GM21515 (cell line): ENCODE measurements around the gene EIF2S1.
"Not testable (repeated sequence)": the region's sequence is repeated elsewhere in the genome, so short reads cannot be mapped to it uniquely, and the experiment has no call there.

Source experiments
- ATAC-seq: cut with Tn5 transposase; IDR thresholded peaks from one replicate; pipeline ENCODE4 v1.9.1; 2021; ENCODE audit not compliant: unreplicated experiment

Gene EIF2S1

DNA sequence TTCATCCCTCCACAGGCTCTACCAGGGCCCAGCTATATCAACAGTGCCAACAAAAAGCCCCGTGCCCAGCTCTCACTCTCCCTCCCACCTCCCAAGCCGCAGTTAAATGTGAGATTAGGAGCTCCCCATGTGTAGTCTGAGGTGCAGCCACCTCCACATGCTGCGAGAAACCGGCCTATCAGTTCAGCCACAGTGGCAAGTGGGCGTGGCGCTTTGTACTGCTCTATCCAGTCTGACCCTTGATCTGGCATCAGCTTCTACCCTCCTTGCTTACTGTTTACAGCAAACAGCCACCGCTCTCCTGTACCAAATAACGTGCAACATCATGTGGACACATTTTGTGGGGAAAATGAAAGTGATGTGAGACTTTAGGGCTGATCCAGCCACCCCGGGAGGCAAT is 50.2 kb downstream of the EIF2S1 start:
- ATAC-seq: no peak

DNA sequence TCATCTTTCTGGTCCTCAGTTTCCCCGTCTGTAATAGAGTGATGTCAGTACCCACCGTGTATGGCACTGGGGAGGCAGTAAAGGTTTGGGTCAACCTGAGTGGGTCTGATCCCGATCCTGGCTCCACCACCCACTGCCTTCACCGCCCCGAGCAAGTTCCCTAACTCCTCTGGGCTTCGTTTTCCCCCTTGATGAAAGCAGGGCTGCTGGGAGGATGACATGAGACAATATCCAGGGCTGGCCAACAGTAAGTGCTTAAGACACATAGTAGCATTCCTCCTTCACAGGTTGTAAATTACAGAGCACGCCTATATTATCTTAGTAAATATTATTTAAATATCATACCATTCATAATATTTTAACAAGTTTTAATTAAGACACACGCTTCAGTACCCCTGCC is 51.2 kb downstream of the EIF2S1 start:
- no peak for ATAC-seq

DNA sequence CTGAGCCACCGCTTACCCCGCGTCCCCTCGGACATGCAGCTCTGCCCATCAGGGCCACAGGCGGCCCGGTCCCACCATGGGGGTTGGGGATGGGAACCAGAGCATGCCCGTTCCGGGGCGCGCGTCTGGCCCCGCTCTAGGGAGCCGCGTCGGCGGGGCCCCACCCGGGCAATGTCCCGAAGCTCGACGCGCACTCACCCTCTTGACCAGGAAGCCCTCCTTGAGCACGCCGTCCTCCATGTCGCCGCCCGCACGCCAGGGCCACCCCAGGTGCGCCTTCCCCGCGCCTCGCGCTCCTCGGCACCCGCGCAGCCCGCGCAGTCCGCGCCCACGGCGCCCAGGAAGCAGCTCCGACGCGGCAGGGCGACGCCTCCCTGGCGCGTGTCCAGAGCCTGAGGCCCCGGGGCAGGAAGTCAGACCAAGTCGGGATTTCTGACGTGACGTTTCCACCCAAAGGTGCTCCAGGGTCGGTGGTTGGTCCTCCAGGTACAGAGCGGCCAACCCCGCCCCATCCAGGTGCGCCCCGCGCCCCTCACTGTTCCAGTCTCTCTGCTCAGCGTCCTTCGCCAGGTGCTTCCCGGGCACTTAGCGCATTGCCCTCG is 51.8 kb downstream of the EIF2S1 start, which contains the start of gene PLEK2:
Gene PLEK2, minus strand, starts transcription at position 346 of the 602 bp plus-strand sequence. Its CDS starts 106 bp downstream, at position 240.
- no peak for ATAC-seq

DNA sequence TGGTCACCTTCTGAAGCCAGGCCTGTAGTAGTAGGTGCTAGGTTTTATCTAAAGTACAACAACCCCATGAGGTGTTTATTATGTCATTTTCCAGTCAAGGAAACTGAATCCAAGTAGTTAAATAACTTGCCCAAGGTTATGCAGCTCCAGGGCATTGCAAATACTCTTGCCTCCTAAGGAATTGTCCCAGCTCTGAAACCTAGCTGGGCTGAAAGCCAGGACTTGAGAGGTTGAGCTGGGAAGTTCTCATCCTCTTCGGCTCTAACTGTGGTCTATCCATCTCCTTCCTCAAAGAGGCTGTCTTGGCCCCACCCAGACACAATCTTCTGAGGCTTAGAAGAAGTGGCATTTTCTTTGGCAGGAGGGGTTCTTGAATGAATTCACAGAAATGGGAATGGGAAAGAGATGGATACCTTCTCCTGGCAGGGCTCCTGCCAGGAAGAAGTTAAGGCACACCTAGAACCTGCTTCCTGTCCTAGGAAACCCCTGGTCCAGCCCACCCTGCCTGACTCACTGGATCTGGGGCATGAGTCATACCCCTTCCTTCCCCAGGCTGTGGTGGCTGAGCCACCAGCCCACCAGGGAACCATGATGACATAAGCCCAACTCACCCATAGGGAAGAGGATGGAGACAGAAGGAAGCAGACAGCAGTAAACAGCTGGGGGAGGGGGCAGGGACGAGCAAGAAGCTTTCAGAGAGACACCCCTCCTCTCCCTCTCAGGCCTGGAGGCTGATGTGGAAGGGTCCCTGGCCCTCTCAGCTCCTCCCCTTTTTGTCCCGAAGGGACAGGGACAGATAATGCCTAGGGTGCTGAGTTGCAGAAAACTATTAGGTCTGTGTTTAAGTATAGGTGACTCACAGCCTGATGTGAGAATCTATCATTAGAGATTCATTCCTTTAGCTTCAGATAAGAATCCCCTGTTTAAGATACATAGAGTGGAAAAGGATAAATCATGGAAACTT is 54.0 kb downstream of the EIF2S1 start:
- ATAC-seq: no peak

DNA sequence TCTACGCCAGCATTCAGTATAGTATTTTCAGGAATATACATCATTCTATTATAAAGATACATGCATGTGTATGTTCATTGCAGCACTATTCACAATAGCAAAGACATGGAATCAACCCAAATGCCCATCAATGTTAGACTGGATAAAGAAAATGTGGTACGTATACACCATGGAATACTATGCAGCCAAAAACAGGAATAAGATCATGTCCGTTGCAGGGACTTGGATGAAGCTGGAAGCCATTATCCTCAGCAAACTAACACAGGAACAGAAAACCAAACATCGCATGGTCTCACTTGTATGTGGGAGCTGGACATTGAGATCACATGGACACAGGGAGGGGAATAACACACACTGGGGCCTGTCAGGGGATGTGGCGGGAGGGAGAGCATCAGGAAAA is 55.5 kb downstream of the EIF2S1 start:
- ATAC-seq: not testable (repeated sequence)

DNA sequence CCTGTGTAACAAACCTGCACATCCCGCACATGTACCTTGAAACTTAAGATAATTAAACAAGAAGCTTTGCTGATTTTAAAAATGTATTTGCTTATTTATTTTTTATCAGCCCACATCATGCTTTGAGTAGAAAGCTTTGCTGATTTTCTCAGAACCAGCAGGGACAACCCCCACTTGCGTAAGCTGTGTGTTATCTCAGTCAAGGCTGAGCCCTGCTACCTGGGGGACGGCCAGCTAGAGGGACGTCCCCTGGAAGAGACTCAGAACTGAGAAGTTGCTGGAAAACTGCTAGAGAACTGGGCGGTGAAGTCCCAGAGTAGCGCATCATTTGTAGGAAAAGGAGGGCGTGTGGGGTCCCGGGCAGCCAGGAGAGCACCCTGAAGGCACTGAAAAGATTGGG is 56.0 kb downstream of the EIF2S1 start:
- no peak for ATAC-seq

DNA sequence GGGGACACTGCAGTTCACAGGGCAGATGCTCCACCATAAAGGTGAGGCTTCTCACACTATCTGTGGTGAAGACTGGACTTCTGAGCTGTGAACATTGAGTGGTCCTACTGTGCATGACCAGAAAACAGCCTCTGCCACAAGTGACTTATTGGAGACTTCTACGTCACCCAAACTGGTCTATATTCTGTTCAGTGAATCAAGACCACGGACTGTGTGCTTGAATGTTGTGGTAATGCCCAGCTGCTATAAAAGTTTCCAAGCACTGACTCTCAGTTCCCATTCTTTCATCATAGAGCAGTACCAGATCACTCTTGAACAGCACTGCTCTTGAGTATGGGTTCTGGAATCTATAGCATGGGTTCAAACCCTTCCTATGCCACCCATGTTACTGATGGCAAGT is 56.7 kb downstream of the EIF2S1 start:
- no peak for ATAC-seq

DNA sequence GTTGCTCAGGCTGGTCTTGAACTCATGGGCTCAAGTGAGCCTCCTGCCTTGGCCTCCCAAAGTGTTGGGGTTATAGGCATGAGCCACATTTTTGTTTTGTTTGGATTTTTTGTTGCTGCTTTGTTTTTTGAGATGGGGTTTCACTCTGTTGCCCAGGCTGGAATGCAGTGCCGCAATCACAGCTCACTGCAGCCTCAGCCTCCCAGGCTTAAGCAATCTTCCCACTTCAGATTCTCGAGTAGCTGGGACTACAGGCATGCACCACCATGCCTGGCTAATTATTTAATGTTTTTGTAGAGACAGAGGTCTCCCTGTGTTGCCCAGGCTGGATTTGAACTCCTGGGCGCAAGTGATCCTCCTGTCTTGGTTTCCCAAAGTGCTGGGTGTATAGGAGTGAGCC is 57.5 kb downstream of the EIF2S1 start:
- no peak for ATAC-seq

DNA sequence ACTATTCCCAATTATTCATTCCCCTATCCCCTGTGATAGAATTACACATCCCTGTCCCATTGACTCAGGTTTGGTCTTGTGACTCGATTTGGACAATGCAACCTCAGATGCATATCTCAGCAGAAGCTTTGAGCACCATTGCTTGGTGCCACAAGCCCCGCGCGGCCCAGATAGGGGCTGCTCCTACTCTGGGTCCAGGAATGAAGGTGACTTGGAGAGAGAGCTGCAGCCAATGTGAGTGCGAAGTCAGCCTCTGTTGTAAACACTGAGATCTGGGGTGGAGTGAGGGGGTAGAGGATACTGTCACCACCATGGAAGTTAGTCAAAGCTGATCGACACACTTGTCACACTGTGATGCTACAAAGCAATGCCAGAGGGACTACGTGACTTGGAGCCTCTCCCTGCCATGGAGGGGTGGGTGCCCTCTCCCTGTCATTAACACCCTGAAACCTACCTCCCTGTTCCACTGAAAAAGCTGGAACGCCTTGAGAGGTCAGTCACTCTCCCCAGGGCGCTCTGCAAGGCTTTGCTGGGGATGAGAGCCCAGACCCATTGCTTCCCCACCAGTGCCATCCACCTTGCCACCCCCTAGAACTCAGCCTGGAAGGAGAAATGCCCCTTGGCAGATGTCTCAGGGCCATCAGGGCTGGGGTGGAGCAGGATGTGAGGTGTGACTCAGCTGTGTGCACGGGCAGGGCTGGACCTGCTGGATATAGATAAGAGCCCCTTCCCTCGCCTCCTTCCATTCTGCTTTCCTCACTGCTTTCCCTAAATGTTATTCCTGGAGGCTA is 58.5 kb downstream of the EIF2S1 start:
- ATAC-seq: no peak

DNA sequence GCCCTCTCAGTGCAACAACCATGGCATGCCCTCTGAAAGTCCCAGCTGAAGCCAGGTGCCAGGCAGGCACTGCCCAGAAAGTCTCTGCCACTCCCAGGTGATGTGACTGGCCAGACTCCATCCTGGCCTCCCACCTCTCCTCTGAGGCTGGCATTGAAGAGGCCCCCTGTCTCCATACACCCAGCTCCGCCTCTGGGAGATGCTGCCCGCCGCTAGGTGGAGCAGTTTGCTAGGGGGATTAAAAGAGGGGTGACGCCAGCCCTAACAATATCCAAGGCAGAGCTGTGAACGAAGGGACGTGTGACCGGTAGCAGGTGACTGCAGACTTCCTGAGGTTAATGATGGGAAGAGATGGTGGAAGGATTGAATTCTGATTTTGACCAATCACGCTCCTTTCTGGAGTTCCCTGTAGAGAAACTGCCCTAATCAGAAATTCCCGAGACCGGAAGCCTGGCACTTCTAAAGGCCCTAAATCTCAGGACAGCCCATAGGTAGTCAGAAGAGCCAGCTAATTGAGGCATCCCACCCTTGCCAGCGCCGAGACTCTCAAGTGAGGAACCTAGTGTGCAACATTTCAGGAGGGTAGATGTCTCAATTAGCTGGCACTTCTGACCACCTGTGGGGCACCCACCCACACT is 60.1 kb downstream of the EIF2S1 start:
- no peak for ATAC-seq

DNA sequence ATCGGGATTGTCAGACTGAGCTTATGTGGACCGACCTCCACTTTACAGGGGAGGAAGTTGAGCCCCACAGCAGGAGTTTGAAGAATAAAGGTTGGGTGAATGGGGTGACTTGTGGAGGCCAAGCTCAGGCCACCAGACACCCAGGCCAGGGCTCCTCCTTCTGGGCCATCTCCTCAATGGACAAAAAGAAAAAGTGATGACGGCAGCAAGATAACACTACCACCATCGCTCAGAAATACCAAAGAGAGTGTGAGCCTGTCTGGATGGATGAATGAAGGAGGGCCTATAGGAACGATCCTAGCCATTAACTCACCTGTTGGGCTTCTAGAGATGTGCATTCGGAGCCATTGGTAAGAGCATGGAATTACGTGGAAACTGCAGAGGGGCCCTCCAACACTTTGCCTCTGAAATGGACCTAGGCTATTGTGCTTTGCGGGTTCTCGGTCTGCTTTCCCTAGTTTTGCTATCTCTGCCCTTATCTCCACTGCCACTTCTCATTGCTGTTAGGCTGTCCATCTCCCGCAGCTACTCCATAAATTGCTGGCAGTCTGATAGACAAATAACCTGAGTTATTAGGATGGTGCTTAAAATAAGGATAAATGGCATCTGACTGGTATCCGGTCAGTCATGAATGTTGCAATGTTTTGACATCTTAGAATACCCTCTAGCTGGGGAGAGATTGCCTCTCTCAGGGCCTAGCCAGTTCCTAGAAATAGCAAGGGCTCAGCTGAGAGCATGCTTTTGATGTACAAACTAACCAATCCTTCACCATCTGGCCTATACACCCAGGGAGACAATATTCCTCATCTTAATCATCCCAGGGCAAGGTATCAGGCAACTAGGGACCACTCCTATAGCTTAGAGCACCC is 61.5 kb downstream of the EIF2S1 start:
- ATAC-seq: no peak

DNA sequence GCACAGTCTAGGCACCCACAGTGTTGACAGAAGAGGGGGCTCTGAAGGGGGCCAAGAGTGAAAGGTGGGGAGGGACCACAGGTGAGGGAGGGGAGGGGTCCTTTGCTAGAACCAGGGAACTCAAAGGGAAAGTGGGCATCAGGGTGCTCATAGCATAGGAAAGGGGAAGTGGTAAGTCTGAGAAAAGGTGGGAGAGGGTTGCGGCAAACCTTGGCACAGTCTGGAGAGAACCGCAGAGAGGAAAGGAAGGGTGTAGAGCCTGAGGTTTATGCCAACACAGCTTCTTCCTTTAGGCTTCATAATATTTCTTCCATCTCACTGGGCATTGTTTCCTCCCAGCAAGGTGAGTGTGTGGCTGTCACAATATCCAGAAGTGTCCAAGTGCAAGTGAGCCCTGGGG is 63.3 kb downstream of the EIF2S1 start:
- ATAC-seq: no peak

DNA sequence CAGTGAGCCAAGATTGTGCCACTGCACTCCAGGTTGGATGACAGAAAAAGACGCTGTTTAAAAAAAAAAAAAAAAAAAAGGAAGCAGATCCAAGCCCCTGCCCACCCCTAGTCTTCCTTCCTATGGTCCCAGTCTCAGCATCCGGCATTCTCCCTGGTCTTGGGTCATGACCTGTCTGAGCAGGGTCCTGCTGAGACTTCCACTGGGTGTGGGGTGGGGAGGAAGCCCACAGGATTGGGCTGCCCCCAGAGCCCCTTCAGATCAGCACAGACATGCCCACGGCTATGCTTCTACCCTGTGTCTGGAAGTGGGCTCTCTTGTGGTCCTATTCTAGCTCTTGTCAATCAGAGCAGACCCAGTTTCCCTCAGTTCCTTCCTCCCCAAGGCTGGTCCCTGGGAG is 64.4 kb downstream of the EIF2S1 start:
- ATAC-seq: no peak

DNA sequence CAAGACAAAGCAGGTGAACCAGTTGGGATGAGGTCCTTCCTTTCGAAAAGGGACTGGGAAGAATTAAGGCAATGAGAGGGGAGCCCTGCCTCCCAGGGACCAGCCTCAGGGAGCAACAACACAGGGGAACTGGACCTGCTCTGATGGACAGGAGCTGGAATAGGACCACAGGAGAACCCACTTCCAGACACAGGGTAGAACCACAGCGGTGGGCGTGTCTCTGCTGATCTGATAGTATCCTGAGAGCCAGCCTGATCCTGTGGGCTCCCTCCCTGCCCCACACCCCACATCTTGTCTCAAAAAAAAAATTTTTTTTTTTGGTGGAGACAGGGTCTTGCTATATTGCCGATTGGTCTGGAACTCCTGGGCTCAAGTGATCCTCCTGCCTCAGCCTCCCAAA is 65.5 kb downstream of the EIF2S1 start:
- no peak for ATAC-seq

DNA sequence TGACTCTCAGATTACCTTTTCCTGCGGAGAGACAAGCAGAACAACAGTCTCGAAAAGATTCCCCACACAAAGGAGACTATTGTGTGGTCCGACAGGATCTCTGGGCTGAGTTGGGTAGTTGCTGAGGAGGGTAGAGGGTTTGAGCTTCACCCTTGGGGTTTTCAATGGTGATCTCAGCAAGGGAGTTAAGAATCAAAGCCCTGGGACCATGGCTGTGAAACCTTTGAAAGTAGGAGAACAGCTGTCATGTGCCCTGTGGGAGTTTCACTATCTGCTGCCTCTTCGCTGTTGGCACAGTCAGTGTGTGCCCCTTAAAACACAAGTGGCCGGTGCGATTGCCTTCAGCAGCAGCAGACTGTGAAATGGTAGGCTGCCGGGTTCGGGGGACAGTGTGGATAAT is 66.0 kb downstream of the EIF2S1 start:
- ATAC-seq: no peak

DNA sequence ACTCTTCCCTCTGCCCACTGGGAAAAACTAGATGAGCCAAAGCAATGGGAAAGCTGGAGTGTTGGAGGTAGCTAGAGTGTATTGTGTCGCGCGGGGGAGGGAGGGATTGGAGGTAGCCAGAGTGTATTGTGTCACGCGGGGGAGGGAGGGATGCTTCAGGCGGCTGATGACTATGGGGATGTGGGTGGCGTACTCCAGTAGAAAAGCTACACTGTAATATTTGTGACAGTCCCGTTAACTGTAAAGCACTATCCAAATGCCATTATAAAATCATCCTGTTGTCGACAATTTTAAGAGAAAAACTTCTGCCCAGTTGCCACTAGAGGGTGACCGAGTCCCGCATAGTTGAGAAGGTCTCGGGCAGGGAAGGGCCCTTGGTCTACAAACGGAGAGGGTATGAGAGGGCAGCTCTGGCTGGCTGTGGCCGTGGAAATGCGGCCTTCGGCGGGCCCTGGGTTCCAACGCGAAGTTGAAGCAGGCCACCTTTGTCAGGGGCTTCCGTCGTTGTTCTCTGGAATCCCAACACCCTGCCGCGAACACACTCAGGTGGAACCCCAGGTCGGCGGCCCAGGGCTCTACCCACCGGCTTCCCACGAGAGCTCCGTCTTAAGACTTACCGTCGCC is 67.0 kb downstream of the EIF2S1 start:
- no peak for ATAC-seq

DNA sequence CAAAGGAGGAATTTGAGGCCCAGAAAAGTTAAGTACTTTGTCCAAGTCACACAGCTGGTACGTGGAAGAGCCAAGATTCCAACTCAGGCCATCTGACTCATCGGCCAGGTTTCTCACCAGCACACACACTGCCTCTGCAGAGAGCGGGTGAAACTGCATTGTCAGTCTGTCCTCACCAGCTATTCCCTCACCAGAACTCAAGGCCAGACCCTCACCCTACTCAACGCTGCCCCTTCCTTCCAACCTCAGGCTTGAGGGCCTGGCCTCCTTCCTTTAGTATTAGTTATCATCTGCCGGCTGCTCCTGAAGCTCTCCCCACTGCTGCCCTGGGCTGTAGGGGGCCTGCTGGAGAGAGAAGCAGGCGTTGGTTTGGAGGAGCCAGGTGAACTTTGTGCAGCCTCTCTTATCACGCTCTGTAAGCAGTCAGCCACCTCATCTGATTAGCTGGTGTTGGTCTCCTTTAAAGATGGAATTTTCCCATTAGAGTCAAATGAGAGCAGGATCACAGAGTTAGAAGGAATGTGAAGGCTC is 68.4 kb downstream of the EIF2S1 start:
- ATAC-seq: no peak

DNA sequence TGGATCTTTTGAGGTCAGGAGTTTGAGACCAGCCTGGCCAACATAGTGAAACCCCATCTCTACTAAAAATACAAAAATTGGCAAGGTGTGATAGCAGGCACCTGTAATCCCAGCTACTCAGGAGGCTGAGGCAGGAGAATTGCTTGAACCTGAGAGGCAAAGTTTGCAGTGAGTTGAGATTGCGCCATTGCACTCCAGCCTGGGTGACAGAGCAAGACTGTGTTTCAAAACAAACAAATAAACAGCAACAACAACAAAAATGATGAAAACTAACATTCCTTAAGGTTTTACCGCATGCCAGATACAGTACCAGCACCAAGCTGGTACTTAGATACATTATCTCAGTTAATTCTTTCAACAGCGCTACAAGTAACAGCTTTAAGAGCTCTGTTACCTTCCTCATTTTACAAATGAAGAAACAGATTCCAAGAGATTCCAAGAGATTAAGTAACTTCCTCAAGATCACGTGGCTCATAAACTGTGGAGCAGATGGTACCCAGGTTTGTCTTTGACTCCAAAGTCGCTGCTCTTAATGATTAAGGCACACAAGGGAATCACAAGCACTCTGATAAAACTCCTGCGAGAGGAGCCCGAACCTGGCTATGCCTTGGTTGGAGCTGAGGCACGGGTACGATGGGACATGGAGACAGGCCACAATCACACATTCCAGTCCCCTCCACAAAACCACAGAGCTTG is 69.5 kb downstream of the EIF2S1 start:
- ATAC-seq: no peak

DNA sequence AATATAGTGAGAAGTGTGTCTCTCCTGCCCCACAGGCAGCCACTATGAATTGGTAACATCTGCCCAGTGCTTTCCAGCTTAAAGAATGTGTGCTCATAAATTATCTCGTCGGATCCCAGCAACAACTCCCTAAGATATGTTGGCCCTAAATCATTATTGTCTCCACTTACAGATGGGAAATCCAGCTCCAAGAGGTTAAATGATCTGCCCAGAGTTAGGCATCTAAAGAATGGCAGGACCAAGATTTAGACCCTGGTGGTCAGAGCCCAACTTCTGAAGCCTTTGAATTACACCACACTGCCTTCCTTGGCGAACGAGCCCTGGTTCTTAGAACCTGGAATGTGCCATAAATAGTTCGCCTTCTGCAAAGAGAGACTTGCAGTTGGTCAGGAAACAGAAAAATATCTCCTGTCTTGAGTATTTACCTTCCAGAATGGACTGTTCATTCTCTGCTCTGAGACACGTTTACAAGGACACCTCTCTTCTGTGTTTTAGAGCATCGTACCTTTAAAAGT is 72.0 kb downstream of the EIF2S1 start:
- ATAC-seq: no peak
